ENCODE measurements around the gene FAM163A.
A peak's percentile ranks its signal among the peaks of the same experiment; 100 is the strongest.

The FAM163A gene

DNA sequence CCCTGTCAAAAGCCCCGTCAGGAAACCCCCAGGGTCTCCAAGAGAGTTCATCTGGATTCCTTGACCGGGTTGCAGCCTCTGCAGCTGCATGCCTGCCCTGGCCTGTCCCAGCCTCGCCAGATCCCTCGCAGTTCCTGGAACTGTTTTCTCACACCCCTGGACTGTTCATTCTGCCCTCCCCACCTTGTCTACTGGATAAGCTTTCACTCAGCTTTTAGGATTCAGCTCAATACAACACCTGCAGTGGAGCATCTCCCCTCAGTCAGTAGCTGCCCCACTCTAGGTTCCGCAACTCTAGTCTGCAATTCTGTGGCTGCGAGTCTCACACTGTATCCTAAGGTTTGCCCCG lies 67.2 kb downstream of the FAM163A start:
- peaks cover 4% of the 10 kb centered on the region; the same call in 1 of the 2 replicates for H3K27me3 ChIP-seq (ENCODE audit: insufficient read depth, low read length)
- H3K79me2 ChIP-seq (ENCODE audit: insufficient read depth, low read length): no peaks in the 10 kb centered on the region
- H3K4me3 ChIP-seq (ENCODE audit: low read depth, low read length, poor library complexity, severe bottlenecking): no peak overlapping the region
- no peaks in the 10 kb centered on the region for H4K20me1 ChIP-seq (ENCODE audit: insufficient read depth, low read length)
- H3K4me1 ChIP-seq (ENCODE audit: insufficient read depth, low read length, severe bottlenecking): peaks cover 9% of the 10 kb centered on the region
- H2AFZ ChIP-seq (ENCODE audit: low read length): no peak overlapping the region
- H3K9ac ChIP-seq (ENCODE audit: low read length): no peak overlapping the region
- no peaks in the 10 kb centered on the region for H3F3A ChIP-seq (ENCODE audit: insufficient read depth, low read length)
- no peaks in the 10 kb centered on the region for H3K9me3 ChIP-seq (ENCODE audit: low read length)
- no peaks in the 10 kb centered on the region for H3K9me2 ChIP-seq (ENCODE audit: low read depth, low read length)
- no peak overlapping the region for H3K4me2 ChIP-seq (ENCODE audit: low read length)
- H3K36me3 ChIP-seq (ENCODE audit: insufficient read depth, low read length): no peaks in the 10 kb centered on the region
- no peak overlapping the region for H3K27ac ChIP-seq (ENCODE audit: low read depth, low read length, poor library complexity, severe bottlenecking)
- TF ChIP-seq EZH2 (IDR thresholded peaks at IDR 0.05; ENCODE audit: borderline replicate concordance, low read length) (no peak), CTCF (IDR thresholded peaks at IDR 0.05; ENCODE audit: low read length) (no peak)

DNA sequence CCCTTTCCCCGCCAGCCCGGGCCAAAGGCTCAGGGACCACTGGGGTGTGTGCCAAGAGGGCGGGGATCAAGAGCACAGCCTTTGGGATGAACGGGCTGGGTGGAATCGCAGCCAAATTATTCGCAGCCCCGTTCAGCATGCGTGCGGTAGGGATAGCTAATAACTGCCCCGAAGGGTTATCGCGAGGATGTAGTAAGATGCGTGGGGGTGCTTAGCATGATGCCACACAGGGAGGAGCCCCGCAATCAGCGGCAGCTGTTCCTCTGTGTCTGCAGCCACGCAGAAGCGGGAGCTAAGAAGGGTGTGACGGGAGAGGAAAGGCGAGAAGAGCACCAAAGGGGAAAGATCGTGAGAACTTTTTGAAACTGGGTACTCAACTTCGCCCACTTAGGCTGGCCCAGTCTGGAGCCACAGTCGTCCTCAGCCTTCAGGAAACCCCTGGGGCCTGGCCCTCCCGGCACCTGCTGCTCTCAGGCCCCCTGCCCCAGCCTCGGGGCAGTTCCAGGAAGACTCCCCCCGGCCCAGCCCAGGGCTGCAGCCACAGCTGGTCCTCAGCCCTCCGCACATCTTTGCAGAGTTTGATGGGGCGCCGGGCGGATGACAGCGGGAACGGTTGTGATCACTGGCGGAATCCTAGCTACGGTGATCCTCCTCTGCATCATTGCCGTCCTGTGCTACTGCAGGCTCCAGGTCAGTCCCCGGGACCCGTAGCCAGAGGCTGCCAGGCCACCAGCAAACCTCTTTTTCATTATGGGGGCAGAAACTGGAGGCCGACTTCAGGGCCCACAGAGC lies 69.6 kb downstream of the FAM163A start:
- TF ChIP-seq EZH2 (IDR thresholded peaks at IDR 0.05; ENCODE audit: borderline replicate concordance, low read length) (no peak), CTCF (IDR thresholded peaks at IDR 0.05; ENCODE audit: low read length) (no peak)
- H3K27me3 ChIP-seq (ENCODE audit: insufficient read depth, low read length): no peaks in the 10 kb centered on the region

GRCh38 chr1:179813626-179814545 lies 70.8 kb downstream of the FAM163A start:
- H3K9me3 ChIP-seq (ENCODE audit: low read length): no peaks in the 10 kb centered on the region
- TF ChIP-seq CTCF (IDR thresholded peaks at IDR 0.05; ENCODE audit: low read length) (no peak), EZH2 (IDR thresholded peaks at IDR 0.05; ENCODE audit: borderline replicate concordance, low read length) (no peak)
- H3F3A ChIP-seq (ENCODE audit: insufficient read depth, low read length): no peaks in the 10 kb centered on the region
- H4K20me1 ChIP-seq (ENCODE audit: insufficient read depth, low read length): no peaks in the 10 kb centered on the region
- no peaks in the 10 kb centered on the region for H3K27me3 ChIP-seq (ENCODE audit: insufficient read depth, low read length)
- H3K4me3 ChIP-seq (ENCODE audit: low read depth, low read length, poor library complexity, severe bottlenecking): peak overlapping the region; percentile 60
- H3K27ac ChIP-seq (ENCODE audit: low read depth, low read length, poor library complexity, severe bottlenecking): no peak overlapping the region
- H3K4me1 ChIP-seq (ENCODE audit: insufficient read depth, low read length, severe bottlenecking): peaks cover 13% of the 10 kb centered on the region
- no peaks in the 10 kb centered on the region for H3K36me3 ChIP-seq (ENCODE audit: insufficient read depth, low read length)
- H3K9ac ChIP-seq (ENCODE audit: low read length): no peak overlapping the region
- peak overlapping the region; percentile 72; the same call in 1 of the 2 replicates for H3K4me2 ChIP-seq (ENCODE audit: low read length)
- no peak overlapping the region for H2AFZ ChIP-seq (ENCODE audit: low read length)
- H3K79me2 ChIP-seq (ENCODE audit: insufficient read depth, low read length): no peaks in the 10 kb centered on the region
- H3K9me2 ChIP-seq (ENCODE audit: low read depth, low read length): no peaks in the 10 kb centered on the region

More for the DNA sequence above, 69.6 kb downstream of the FAM163A start:
- no peak overlapping the region for H3K27ac ChIP-seq (ENCODE audit: low read depth, low read length, poor library complexity, severe bottlenecking)
- peaks cover 13% of the 10 kb centered on the region for H3K4me1 ChIP-seq (ENCODE audit: insufficient read depth, low read length, severe bottlenecking)
- H3K36me3 ChIP-seq (ENCODE audit: insufficient read depth, low read length): no peaks in the 10 kb centered on the region
- H2AFZ ChIP-seq (ENCODE audit: low read length): no peak overlapping the region
- H3K9me3 ChIP-seq (ENCODE audit: low read length): no peaks in the 10 kb centered on the region
- no peaks in the 10 kb centered on the region for H4K20me1 ChIP-seq (ENCODE audit: insufficient read depth, low read length)
- H3K9me2 ChIP-seq (ENCODE audit: low read depth, low read length): no peaks in the 10 kb centered on the region
- no peak overlapping the region for H3K9ac ChIP-seq (ENCODE audit: low read length)
- no peaks in the 10 kb centered on the region for H3F3A ChIP-seq (ENCODE audit: insufficient read depth, low read length)
- H3K79me2 ChIP-seq (ENCODE audit: insufficient read depth, low read length): no peaks in the 10 kb centered on the region
- no peak overlapping the region for H3K4me3 ChIP-seq (ENCODE audit: low read depth, low read length, poor library complexity, severe bottlenecking)
- no peak overlapping the region for H3K4me2 ChIP-seq (ENCODE audit: low read length)
